HG02588 (cell line): Measurements from ENCODE around the gene TUBGCP2.

Source experiments
- ATAC-seq: cut with Tn5 transposase; IDR thresholded peaks from one replicate; pipeline ENCODE4 v1.9.1; 2021; ENCODE audit warnings: mild to moderate bottlenecking, moderate library complexity; ENCODE audit not compliant: unreplicated experiment

The TUBGCP2 gene

GRCh38 chr10:133252223-133252552 is 56.5 kb downstream of the TUBGCP2 start:
- ATAC-seq, result no peak

- no peak for ATAC-seq
Measured at GRCh38 chr10:133251388-133252222, 57.1 kb downstream of the TUBGCP2 start.

GRCh38 chr10:133249975-133250754 is 58.5 kb downstream of the TUBGCP2 start:
- no peak for ATAC-seq

GRCh38 chr10:133249094-133249780 is 59.4 kb downstream of the TUBGCP2 start:
- no peak for ATAC-seq

GRCh38 chr10:133248334-133248715 is 60.3 kb downstream of the TUBGCP2 start:
- ATAC-seq, result no peak

- no peak for ATAC-seq
Measured at GRCh38 chr10:133247681-133248333, 60.9 kb downstream of the TUBGCP2 start.

- no peak for ATAC-seq
Measured at GRCh38 chr10:133246236-133246626, 62.4 kb downstream of the TUBGCP2 start.

GRCh38 chr10:133245439-133246235 is 63.0 kb downstream of the TUBGCP2 start:
- ATAC-seq, result no peak

- no peak for ATAC-seq
Measured at GRCh38 chr10:133243593-133243992, 65.1 kb downstream of the TUBGCP2 start.

- no peak for ATAC-seq
Measured at GRCh38 chr10:133242611-133243356, 65.9 kb downstream of the TUBGCP2 start.

- ATAC-seq, result no peak
Measured at GRCh38 chr10:133241501-133242205, 67.0 kb downstream of the TUBGCP2 start.

- no peak for ATAC-seq
Measured at GRCh38 chr10:133239990-133240389, 68.7 kb downstream of the TUBGCP2 start.

GRCh38 chr10:133238466-133238804 is 70.2 kb downstream of the TUBGCP2 start:
- no peak for ATAC-seq

GRCh38 chr10:133237588-133238465 is 70.8 kb downstream of the TUBGCP2 start, which contains the start of gene VENTX:
Gene VENTX (plus strand): TSS chr10:133237855. CDS start chr10:133237915, 60 bp downstream.
- ATAC-seq, result no peak

GRCh38 chr10:133237241-133237587 is 71.5 kb downstream of the TUBGCP2 start:
- no peak for ATAC-seq

GRCh38 chr10:133236401-133237240 is 72.1 kb downstream of the TUBGCP2 start:
- no peak for ATAC-seq

GRCh38 chr10:133235932-133236331 is 72.7 kb downstream of the TUBGCP2 start:
- ATAC-seq, result no peak
